KG1 (cell line): Measurements from ENCODE around the gene DOK7.

Source experiments
- DNase-seq: peaks from one replicate; lab custom pipeline; 2025; lab: John Stamatoyannopoulos, UW

Gene DOK7

GRCh38 chr4:3462790-3463415 lies at the start of gene DOK7:
DOK7 (plus strand) TSS chr4:3463306; CDS start chr4:3463376, 70 bp downstream.
- DNase-seq: no peak

GRCh38 chr4:3413675-3414420 lies 49.3 kb upstream of the DOK7 start:
- no peak for DNase-seq

- DNase-seq: no peak
Observed at GRCh38 chr4:3414421-3415279, 48.5 kb upstream of the DOK7 start.

GRCh38 chr4:3415471-3416141 lies 47.5 kb upstream of the DOK7 start:
- DNase-seq: no peak

- DNase-seq: no peak
Observed at GRCh38 chr4:3416270-3416669, 46.8 kb upstream of the DOK7 start.

- DNase-seq: no peak
Observed at GRCh38 chr4:3416821-3417221, 46.3 kb upstream of the DOK7 start.

GRCh38 chr4:3417448-3417847 lies 45.7 kb upstream of the DOK7 start:
- DNase-seq: no peak

- no peak for DNase-seq
Observed at GRCh38 chr4:3418029-3418762, 44.9 kb upstream of the DOK7 start.

- no peak for DNase-seq
Observed at GRCh38 chr4:3419836-3420605, 43.1 kb upstream of the DOK7 start.

GRCh38 chr4:3420606-3420955 lies 42.5 kb upstream of the DOK7 start:
- DNase-seq: no peak

- no peak for DNase-seq
Observed at GRCh38 chr4:3420956-3421355, 42.1 kb upstream of the DOK7 start.

- no peak for DNase-seq
Observed at GRCh38 chr4:3421470-3421869, 41.6 kb upstream of the DOK7 start.

GRCh38 chr4:3422241-3422801 lies 40.8 kb upstream of the DOK7 start:
- DNase-seq: no peak

GRCh38 chr4:3422808-3423297 lies 40.3 kb upstream of the DOK7 start:
- DNase-seq: no peak

- DNase-seq: no peak
Observed at GRCh38 chr4:3423406-3423805, 39.7 kb upstream of the DOK7 start.

- DNase-seq: no peak
Observed at GRCh38 chr4:3423952-3424351, 39.2 kb upstream of the DOK7 start.

GRCh38 chr4:3424522-3425095 lies 38.5 kb upstream of the DOK7 start:
- no peak for DNase-seq

- DNase-seq: no peak
Observed at GRCh38 chr4:3426465-3427133, 36.5 kb upstream of the DOK7 start.

- DNase-seq: no peak
Observed at GRCh38 chr4:3427134-3427476, 36.0 kb upstream of the DOK7 start.
